T follicular helper cell (primary cell): Measurements from ENCODE around the gene PTGIR.
A peak's percentile ranks its signal among the peaks of the same experiment; 100 is the strongest.

ENCODE experiments used
- DNase-seq: peaks from one replicate; pipeline ENCODE4 v3.0.0-alpha.2; 2020; ENCODE audit warnings: low read depth
- total RNA-seq, 2 experiments: gene quantifications; one replicate each; lab custom pipeline; 2026; lab: John Stamatoyannopoulos, UW

The PTGIR gene, protein sequence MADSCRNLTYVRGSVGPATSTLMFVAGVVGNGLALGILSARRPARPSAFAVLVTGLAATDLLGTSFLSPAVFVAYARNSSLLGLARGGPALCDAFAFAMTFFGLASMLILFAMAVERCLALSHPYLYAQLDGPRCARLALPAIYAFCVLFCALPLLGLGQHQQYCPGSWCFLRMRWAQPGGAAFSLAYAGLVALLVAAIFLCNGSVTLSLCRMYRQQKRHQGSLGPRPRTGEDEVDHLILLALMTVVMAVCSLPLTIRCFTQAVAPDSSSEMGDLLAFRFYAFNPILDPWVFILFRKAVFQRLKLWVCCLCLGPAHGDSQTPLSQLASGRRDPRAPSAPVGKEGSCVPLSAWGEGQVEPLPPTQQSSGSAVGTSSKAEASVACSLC
- 0 to 0.30 reads per million in 2 experiments for total RNA-seq

DNA sequence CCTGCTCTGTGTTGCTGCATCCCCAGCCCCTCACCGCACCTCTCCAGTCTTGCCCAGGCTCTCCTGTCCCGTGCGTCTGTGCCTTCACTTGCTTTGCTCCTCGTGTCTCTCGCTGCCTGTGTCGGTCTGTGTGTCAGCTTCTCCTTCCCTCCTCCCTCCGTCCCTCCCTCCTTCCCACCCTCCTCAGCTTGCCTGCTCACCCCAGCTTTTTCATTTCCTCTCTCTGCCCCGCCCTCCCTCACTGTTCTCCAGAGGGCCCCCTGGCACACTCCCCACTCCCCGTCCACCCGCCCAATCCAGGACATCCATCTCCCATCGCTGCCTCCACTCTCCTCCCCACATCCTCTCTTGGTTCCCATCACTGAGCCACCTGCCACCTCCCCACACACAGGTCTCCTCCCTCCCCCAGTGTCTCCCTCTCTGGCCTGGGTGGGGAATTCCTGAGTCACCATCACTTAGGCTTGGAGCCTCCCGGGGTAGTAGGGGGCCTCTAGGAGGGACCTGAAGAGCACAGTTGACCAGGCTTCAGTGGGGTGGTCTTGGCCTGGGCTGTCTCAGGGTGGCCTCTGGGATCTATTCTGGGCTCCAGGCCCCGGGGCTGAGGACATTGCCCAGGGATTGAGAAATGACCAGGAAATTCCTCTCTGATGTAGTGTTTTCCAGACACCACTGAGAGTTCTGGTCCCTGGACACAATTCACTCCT is at the start of gene PTGIR:
PTGIR (minus strand) TSS at position 132 of the 704 bp plus-strand sequence. CDS start 864 bp downstream, outside the sequence.
- DNase-seq = no peak

DNA sequence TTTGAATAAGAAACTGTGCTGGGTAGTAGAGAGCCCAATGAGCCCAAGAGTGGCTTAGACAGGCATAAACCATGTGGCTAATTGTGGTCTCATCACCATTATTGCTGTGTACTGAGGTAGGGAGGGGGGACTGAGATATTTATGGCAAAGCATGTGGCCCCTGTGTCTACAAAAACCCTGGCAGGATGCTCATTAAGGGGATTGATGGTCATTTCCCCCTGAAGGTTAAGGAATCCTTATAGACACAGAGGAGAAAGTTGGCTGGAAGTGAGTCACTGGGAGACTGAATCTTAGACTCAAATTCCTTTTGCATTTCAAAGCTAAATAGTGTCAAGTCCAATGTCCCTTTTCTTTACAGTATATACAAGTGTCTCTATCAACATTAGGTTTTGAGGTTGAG is 45.9 kb upstream of the PTGIR start:
- no peak for DNase-seq

DNA sequence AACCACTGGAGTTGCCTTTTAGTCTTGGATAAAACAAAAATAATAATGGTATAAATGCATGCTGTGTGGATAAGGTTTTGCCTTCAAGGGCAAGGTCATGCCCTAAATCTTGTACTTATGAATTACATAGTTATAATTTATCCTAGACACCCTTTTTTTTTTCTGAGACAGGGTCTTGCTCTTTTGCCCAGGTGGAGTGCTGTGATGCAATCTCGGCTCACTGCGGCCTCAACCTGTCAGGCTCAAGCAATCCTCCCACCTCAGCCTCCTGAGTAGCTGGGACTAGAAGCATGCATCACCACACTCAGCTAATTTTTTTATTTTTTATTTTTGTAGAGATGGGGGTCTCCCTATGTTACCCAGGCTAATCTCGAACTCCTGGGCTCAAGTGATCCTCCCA is 43.8 kb upstream of the PTGIR start:
- DNase-seq = no peak

DNA sequence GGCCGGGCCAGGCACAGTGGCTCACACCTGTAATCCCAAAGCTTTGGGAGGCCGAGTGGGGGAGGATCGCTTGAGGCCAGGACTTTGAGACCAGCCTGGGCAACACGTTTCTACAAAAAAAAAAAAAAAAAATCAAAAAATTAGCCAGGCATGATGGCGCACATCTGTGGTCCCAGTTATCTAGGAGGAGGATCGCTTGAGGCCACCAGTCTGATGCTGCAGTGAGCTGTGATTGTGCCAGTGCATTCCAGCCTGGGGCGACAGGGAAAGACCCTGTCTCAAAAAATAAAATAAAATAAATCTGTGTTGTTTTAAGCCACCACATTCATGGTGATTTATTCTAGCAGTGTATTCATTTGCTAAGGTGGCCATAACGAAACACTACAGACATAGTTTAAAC is 40.2 kb upstream of the PTGIR start:
- DNase-seq = no peak

DNA sequence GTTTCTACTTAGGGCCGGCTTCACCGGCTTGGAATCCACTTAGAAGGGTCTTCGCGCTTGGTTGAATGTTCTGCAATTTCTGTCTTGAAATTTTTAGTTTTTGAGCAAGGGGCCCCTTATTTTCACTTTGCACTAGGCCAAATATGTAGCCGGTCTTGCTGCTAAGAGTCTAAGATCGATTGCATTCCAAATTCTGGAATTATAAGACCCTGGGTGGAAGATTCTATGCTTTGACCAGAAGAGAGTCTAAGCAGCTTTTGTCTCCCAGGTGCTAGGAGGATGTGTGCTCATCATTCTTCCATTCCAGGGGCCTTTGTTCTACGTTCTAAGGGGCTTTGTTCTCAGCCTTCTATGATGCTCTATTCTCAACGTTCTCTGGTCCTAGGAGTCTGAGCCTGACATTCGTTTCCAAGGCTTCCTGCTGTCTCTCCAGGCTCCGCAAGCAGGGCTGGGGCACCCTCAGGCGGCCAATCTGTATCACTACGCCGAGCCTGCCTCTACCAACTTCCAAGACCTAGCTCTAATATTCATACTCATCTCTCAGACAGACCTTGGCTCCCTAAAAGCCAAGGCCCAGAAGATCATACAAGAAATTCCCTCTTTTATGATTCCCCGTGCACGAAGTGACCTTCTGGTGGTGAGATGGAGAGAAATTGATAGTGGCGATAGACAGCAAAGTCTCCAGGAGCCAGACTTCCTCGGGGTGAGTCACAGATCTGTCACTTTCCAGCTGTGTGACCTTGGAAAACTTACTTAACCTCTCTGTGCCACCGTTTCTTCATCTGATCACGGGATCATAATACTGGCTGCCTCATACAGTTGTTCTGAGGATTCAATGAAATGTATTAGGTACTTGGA is 37.1 kb upstream of the PTGIR start:
- DNase-seq = peak; percentile 70

DNA sequence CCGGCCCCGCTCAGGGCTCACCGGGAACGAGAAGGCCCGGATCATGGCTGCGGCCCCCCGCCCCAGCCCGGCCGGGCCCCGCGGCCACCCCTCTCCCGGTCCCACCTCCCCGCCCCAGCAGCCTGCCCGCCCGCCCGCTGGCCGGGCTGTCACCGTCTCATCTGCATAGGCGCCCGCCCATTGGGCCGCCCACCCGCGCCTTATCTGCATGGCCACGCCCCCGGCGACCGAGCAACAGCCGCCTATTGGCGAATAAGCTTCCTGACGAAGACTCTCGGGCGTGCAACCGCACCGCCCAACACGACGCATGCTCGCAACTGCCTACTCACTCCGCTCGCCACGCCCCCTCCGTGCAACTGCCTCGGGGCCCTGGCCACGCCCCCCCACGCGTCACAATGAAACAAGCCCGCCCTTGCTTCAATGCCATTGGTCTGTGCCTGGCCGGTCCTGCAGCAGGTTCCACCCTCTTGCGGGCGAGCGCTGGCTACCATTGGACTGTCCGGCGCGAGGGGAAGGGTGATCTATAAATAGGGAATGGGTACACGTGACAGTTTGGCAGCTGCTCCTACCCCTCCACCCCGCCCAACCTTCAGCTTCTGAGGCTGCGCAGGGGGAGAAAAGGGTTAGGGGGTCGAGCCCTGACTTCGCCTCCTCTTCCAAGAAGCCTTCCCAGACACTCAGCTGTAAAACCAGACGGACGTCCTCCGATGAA is 36.3 kb upstream of the PTGIR start, which contains the start of gene DACT3:
DACT3 (minus strand) TSS at position 163 of the 712 bp plus-strand sequence; CDS start at position 45, 118 bp downstream.
- DNase-seq = peak; percentile 99

DNA sequence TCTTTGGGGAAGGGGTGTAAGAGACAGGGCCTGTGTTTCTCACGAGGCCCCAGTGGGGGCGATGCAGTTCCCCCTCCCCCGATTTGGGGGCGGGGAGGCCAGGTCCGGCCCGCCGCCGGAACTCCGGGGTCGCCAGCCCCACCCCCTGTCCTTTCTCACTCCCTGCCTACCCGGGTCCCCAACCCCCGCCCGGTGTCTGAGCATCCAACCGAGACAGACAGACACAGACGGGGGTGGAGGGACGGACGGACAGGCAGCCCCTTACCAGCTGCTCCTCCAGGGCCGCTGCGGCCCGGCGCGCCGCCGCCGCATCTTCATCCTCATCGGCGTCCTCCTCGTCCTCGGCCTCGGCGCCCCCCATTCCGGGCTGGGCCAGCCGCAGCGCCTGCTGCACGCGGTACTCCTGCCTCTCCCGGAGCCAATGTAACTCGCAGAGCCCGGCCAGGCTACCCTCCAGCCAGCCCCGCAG is 35.7 kb upstream of the PTGIR start:
- no peak for DNase-seq

DNA sequence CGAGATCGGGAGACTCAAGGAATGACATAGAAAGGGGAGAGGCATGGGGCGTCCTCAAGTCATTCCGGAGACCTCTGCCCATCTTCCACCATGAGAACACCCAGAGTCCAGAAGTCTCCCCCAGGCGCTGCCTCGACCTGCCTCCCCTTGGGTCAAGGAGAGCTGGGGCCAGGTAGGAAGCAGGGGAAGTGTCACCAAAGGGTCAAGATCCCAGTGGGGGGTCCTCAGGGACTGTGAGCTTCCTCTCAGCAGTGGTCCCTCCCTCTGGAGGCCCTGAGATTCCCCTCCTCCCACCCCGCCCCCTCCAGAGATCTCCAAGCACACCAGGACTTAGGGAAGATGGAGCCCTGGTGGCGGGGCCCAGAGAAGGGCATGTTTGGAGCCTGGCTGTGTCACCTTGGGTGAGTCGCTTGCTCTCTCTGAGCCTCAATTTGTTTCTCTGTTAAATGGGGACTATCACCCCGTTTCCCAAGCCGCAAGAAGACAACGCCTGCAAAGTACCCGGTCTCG is 35.2 kb upstream of the PTGIR start:
- no peak for DNase-seq

DNA sequence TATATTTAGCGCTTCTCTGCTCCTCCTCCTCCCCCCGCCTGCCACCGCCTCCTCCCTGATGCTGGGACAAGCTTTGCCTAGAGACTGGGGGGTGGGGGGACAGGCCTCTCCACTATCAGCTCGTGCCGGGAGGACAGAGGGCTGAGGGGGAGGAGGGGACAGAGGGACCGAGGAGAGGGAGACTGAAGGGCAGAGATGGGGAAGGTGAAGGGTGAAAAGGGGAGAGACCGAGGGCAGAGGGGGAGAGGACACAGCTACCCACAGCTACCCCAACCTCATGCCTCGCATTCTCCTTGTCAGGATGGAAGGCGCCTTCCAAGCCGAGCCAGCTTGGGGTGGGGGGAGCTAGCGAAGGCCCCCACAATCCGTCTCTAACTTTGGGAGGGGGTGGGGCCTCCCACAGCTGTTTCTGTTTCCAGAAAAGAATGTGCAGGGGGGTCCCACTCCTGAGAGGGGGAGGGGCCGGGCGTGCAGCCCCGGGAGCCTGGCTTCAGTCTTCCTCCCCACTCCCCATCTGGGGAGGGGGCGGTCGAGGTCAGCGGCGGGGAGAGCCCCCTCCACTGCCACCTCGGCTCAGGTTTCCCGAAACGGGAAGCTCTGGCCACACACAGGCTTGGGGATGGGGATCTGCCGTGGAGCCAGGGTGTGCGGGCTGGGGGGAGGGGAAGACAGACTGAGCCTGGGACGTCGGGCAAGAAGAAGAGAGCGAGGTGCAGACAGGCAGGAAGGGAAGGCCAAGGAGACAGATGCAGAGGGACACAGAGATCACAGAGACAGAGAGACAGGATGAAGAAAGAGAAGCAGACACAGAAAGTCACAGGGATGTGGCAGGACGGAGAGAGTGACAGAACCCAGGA is 34.5 kb upstream of the PTGIR start:
- DNase-seq = no peak

DNA sequence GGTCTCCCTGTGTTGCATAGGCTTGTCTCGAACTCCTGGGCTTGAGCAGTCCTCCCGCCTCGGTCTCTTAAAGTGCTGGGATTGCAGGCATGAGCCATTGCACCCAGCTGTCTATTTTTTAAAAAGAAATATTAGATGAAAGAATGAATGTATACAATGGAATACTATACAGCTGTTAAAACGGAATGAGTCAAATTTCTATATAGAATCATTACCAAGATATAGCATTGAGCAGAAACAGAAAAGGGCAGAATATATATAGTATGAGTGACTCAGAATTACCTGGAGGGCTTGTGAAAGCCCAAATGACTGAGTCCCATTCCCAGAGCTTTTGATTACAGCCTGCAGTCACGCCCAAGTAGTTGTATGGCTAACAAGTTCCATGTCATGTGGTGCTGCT is 31.7 kb upstream of the PTGIR start:
- no peak for DNase-seq

DNA sequence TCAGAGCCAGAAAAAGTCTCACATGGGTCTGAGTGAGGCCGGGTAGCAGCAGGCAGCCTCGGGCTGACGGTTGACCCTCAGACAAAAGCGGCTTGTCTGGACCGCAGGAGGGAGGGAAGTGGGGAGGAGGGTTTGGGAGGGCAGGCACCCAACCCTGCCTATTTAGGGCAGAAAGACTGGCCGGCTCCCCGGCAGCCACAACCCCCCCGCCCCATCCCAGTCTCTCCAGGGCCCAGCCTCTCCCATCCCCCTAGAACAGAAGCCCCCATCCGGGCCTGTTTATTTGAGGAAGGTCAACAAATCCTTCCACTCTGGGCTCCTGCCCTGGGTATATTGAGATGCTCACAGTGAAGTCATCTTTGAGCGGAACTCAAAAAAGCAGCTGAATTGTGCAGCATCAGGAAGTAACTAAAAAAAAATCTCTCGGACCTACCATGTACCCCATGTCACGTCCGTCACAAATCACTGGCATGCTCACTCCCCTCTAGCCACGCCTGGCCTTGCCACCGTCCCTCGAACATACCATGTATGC is 29.8 kb upstream of the PTGIR start:
- DNase-seq = no peak

DNA sequence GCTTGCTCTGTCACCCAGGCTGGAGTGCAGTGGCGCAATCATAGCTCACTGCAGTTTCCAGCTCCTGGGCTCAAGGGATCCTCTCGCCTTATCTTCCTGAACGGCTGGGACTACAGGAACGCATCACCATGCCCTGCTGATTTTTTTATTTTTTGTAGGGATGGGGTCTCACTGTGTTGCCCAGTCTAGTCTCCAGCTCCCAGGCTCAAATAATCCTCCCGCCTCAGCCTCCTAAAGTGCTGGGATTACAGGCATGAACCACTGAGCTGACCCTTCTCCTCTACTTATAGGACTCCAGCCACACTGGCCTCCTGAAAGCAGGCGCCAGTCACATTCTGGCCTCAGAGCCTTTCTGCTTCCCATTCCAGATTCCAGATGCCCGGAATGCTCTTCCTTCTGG is 25.6 kb upstream of the PTGIR start:
- no peak for DNase-seq

DNA sequence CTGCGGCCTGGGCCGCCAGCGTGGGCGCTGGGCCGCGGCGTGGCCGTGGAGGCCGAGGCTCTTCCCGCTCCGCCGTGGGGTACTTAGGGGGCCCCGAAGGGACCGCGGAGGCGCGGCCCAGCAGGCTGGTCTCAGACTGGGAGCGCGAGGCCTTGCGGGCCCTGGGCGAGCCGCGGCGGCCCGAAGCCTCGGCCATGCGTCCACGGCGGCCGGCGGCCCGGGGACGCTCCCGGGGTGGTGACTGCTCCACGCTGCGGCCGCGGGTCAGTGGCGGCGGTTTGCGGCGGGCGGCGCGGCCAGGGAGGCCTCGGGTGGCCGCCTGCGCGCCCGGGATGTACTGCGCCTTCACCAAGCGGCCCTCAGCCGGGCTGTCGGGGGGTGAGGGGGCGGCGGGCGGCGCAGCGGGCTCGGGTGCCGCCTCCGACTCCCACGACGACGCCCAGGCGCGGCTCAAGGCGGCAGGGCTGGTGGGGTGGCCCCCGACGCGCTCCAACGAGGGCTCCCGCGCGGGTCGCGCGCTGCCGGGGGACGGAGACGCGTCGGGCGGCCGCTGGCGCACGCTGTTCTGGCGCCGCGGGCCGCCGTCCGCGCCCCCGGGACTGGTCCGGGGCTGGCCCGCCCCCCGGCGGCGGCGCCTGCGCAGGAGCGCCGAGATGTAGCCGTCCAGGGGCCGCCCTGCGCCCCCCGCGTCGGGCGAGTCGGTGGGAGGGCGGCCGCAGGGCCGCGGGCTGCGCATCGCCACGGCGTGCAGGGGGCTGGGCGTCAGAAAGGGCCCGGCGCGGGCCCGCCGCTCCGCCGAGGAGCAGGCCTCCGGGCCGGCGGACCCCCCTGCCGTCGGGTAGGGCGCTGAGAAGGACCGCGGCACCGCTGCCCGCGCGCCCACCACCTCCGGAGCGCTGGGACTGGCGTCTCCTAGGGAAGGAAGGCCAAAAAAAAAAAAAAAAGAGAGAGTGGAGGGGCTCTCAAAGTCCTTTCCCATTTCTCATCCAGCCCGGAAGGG is 24.4 kb upstream of the PTGIR start:
- DNase-seq = no peak

DNA sequence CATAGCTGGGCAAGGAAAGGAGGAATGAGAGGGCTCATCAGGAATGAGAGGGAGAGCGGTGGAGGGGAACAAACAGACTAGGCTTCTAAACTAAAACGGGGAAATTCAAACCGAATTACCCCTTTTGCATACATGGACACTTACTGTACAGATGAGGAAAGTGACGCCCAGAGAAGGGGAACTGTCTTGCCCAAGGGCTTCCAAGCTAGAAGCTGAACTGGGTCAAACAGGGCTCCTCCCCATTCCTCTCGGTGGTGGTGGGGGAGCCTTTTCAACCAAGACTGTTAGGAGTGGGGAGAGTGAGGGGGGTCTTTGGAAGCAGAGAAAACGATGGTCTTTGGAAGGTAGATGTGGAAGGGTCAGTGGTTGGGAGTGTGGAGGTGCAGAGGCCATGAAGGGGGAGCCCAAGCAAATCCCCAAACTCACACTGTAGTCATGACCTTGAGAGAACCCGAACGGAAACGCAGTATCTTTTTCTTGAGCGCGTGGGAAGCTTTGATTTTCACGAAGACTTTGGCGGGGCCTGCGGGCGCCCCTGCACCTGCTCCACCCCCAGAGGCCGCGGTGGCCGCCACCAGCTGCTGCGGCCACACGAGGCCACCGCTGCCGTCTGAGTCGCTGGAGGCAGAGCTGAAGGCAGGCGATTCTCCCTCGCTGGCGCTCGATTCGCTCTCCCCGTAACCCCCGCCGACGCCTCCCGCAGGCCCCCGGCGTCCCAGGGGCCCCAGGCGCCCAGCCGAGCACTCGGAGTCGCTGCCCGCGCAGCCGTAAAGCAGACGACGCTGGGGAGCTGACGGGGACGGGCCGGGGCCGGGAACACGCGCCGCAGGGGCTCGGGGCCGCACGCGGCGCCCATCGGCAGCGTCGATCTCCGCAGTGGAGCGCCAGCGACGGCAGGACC is 23.4 kb upstream of the PTGIR start:
- no peak for DNase-seq

DNA sequence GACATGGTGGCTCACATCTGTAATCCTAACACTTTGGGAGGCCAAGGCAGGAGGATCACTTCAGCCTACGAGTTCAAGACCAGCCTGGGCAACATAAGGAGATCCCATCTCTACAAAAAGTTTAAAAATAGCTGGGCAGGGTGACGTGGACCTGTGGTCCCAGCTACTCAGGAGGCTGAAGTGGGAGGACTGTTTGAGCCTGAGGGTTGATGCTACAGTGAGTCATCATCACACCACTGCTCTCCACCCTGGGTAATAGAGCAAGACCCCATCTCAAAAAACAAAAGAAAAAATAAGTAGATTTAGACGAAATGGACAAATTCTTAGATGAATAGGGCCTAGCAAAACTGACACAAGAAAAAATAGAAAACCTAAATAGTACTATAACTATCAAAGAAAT is 21.5 kb upstream of the PTGIR start:
- DNase-seq = no peak

DNA sequence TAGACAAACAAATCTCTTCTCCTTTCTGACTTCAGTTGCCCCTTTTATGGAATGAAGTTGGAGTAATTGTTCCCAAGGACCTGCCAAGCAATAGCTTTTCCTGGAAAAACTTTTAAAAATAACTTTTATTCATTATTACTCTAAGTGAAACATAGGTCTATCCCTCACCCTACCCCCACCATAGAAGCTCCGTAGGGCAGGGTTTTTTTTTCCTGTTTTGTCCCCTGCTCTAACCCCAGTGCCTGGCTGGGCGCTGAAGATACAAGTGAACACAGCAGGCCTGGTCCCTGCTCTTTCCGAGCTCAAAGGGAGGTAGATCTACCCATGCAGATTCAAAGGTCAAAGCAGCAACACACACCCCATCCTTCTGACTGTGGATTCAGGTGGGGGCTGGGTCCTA is 19.8 kb upstream of the PTGIR start:
- DNase-seq = no peak

DNA sequence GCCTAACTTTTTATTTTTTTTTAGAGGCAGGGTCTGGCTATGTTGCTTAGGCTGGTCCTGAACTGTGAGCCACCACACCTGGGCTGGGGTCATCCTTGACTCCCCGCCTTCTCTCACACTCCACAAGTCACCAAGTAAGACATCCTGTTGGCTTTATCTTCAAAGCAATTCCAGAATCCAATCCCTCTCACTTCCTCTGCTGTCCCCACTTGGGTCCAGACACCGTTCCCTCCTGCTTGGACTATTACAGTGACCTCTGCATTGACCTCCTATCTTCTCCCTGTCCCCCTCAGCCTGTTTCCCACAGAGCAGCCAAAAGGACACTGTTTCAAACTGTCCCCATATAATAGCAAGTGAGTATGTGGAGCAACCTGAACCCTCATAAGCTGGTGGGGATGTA is 15.8 kb upstream of the PTGIR start:
- no peak for DNase-seq
